Astrocyte (in vitro differentiated cells and primary cell): ENCODE results near the gene ACSL1. TPM values are rescaled to one million over a fixed set of nuclear protein-coding genes. Genes with fewer than 3 reads are reported as not detected.
A peak's percentile ranks its signal among the peaks of the same experiment; 100 is the strongest.

Source experiments
- DNase-seq: peaks from one replicate; pipeline ENCODE4 v3.0.0-alpha.2; 2010; ENCODE audit warnings: low read depth
- FAIRE-seq: peaks from 2 replicates; lab custom pipeline; 2011; peaks lifted over from hg19 to GRCh38; lab: Jason Lieb, UNC
- H2AFZ ChIP-seq: 2 replicates; pipeline ENCODE4 v1.6.0; 2012; ENCODE audit warnings: low read depth, low read length, inconsistent platforms
- H3K27ac ChIP-seq: 2 replicates; pipeline ENCODE4 v1.5.1; 2011; ENCODE audit warnings: low read depth, low read length, inconsistent platforms
- H3K27me3 ChIP-seq: 2 replicates; pipeline ENCODE4 v1.6.0; 2011; ENCODE audit warnings: low read length, inconsistent platforms; ENCODE audit not compliant: insufficient read depth
- H3K36me3 ChIP-seq: 2 replicates; pipeline ENCODE4 v1.5.1; 2011; ENCODE audit warnings: low read length, inconsistent platforms; ENCODE audit not compliant: insufficient read depth
- H3K4me1 ChIP-seq: 2 replicates; pipeline ENCODE4 v1.5.1; 2011; ENCODE audit warnings: low read length, inconsistent platforms; ENCODE audit not compliant: insufficient read depth
- H3K4me2 ChIP-seq: 2 replicates; pipeline ENCODE4 v1.6.0; 2012; ENCODE audit warnings: low read length, inconsistent platforms
- H3K4me3 ChIP-seq: 2 replicates; pipeline ENCODE4 v1.5.1; 2011; ENCODE audit warnings: low read depth, mild to moderate bottlenecking, low read length, inconsistent platforms; ENCODE audit not compliant: insufficient read depth
- H3K79me2 ChIP-seq: 2 replicates; pipeline ENCODE4 v1.6.0; 2012; ENCODE audit warnings: mild to moderate bottlenecking, low read length, inconsistent platforms; ENCODE audit not compliant: insufficient read depth
- H3K9ac ChIP-seq: 2 replicates; pipeline ENCODE4 v1.6.0; 2012; ENCODE audit warnings: mild to moderate bottlenecking, low read length, inconsistent platforms
- H3K9me3 ChIP-seq: 2 replicates; pipeline ENCODE4 v1.5.1; 2012; ENCODE audit warnings: low read depth, mild to moderate bottlenecking, low read length, inconsistent platforms; ENCODE audit not compliant: insufficient read depth
- H4K20me1 ChIP-seq: 2 replicates; pipeline ENCODE4 v1.6.0; 2012; ENCODE audit warnings: low read length, inconsistent platforms; ENCODE audit not compliant: insufficient read depth
- H3K27ac Mint-ChIP-seq: one replicate; pipeline ENCODE4 v1.8.0; 2021; ENCODE audit warnings: mild to moderate bottlenecking, mixed read lengths; ENCODE audit not compliant: unreplicated experiment
- H3K27me3 Mint-ChIP-seq: one replicate; pipeline ENCODE4 v1.8.0; 2021; ENCODE audit warnings: low read depth, mixed read lengths; ENCODE audit not compliant: unreplicated experiment
- H3K36me3 Mint-ChIP-seq: one replicate; pipeline ENCODE4 v1.8.0; 2021; ENCODE audit warnings: low read depth, mixed read lengths; ENCODE audit not compliant: unreplicated experiment
- H3K4me1 Mint-ChIP-seq: one replicate; pipeline ENCODE4 v1.8.0; 2021; ENCODE audit warnings: low read depth, mixed read lengths; ENCODE audit not compliant: unreplicated experiment
- H3K4me3 Mint-ChIP-seq: one replicate; pipeline ENCODE4 v1.8.0; 2021; ENCODE audit warnings: mild to moderate bottlenecking, moderate library complexity, mixed read lengths; ENCODE audit not compliant: unreplicated experiment
- H3K9me3 Mint-ChIP-seq: one replicate; pipeline ENCODE4 v1.8.0; 2021; ENCODE audit warnings: mild to moderate bottlenecking, mixed read lengths; ENCODE audit not compliant: unreplicated experiment
- EZH2 ChIP-seq: IDR thresholded peaks from 2 replicates; pipeline ENCODE4 v1.6.1; 2012; ENCODE audit warnings: mild to moderate bottlenecking, low read length, inconsistent platforms; ENCODE audit not compliant: insufficient read depth
- total RNA-seq: library from RNA; stranded (reverse); gene quantifications from 2 replicates; pipeline ENCODE4 v1.2.1, GENCODE V29; 2021
- TF ChIP-seq, protein P1 (sequence below): IDR thresholded peaks from 2 replicates; pipeline ENCODE4 v1.5.1; 2011; ENCODE audit warnings: low read depth, mild to moderate bottlenecking, inconsistent platforms, low read length, moderate library complexity; ENCODE audit not compliant: insufficient read depth

Gene ACSL1
- total RNA-seq, 1 donor from 2014 or later = 7.0 TPM

GRCh38 chr4:184733654-184734524 lies 91.9 kb downstream of the ACSL1 start, which contains the start of gene CENPU:
Gene CENPU, minus strand, starts transcription at chr4:184734096. Its CDS starts 34 bp downstream, at chr4:184734062.
- no peaks in the 10 kb centered on the region for H3K9me3 ChIP-seq
- H3K4me3 Mint-ChIP-seq = peak within 1 kb of the TSS; percentile 95
- peak within 1 kb of the TSS; percentile 98 for H3K4me3 ChIP-seq
- no peaks in the 10 kb centered on the region for H3K9me3 Mint-ChIP-seq
- H3K9ac ChIP-seq = peak within 1 kb of the TSS; percentile 94
- FAIRE-seq = no peak
- H3K4me1 Mint-ChIP-seq = peaks cover 12% of the 10 kb centered on the region
- H3K27me3 Mint-ChIP-seq = no peaks in the 10 kb centered on the region
- H3K27me3 ChIP-seq = no peaks in the 10 kb centered on the region
- H3K36me3 Mint-ChIP-seq = no peaks in the 10 kb centered on the region
- H3K4me1 ChIP-seq = peaks cover 16% of the 10 kb centered on the region
- no peaks in the 10 kb centered on the region for H3K36me3 ChIP-seq
- DNase-seq = peak; percentile 98
- TF ChIP-seq, protein P1, sequence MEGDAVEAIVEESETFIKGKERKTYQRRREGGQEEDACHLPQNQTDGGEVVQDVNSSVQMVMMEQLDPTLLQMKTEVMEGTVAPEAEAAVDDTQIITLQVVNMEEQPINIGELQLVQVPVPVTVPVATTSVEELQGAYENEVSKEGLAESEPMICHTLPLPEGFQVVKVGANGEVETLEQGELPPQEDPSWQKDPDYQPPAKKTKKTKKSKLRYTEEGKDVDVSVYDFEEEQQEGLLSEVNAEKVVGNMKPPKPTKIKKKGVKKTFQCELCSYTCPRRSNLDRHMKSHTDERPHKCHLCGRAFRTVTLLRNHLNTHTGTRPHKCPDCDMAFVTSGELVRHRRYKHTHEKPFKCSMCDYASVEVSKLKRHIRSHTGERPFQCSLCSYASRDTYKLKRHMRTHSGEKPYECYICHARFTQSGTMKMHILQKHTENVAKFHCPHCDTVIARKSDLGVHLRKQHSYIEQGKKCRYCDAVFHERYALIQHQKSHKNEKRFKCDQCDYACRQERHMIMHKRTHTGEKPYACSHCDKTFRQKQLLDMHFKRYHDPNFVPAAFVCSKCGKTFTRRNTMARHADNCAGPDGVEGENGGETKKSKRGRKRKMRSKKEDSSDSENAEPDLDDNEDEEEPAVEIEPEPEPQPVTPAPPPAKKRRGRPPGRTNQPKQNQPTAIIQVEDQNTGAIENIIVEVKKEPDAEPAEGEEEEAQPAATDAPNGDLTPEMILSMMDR = no peak
- no peak for TF ChIP-seq EZH2
- H2AFZ ChIP-seq = peak within 1 kb of the TSS; percentile 94
- H3K79me2 ChIP-seq = peaks cover 30% of the 10 kb centered on the region
- no peaks in the 10 kb centered on the region for H4K20me1 ChIP-seq
- peak within 1 kb of the TSS; percentile 87 for H3K4me2 ChIP-seq
- H3K27ac Mint-ChIP-seq = peak within 1 kb of the TSS; percentile 72
- H3K27ac ChIP-seq = peak within 1 kb of the TSS; percentile 83

GRCh38 chr4:184732126-184732525 lies 93.6 kb downstream of the ACSL1 start:
- Histone ChIP-seq H3K79me2 (peaks cover 38% of the 10 kb centered on the region), H3K27ac (no peak overlapping the region), H3K36me3 (peaks cover 4% of the 10 kb centered on the region), H3K27me3 (no peaks in the 10 kb centered on the region), H3K4me2 (peak overlapping the region; percentile 87), H4K20me1 (no peaks in the 10 kb centered on the region), H3K4me3 (peak overlapping the region; percentile 98), H3K4me1 (peaks cover 23% of the 10 kb centered on the region), H3K9me3 (no peaks in the 10 kb centered on the region), H2AFZ (no peak overlapping the region), H3K9ac (peak overlapping the region; percentile 94)
- H3K27me3 Mint-ChIP-seq = no peaks in the 10 kb centered on the region
- peak overlapping the region; percentile 95 for H3K4me3 Mint-ChIP-seq
- no peaks in the 10 kb centered on the region for H3K9me3 Mint-ChIP-seq
- H3K27ac Mint-ChIP-seq = no peak overlapping the region
- no peak for FAIRE-seq
- H3K4me1 Mint-ChIP-seq = peaks cover 14% of the 10 kb centered on the region
- TF ChIP-seq, protein P1 = no peak
- TF ChIP-seq EZH2 = no peak
- H3K36me3 Mint-ChIP-seq = no peaks in the 10 kb centered on the region
- DNase-seq = peak; percentile 41
